Activated CD4-positive, alpha-beta T cell treated with anti-CD3 and anti-CD28 coated beads, Interleukin-2, amount 50 U/mL, for 24 hours (primary cell): ENCODE data around the gene DNAJC4.
"Not testable (repeated sequence)": the region's sequence is repeated elsewhere in the genome, so short reads cannot be mapped to it uniquely, and the experiment has no call there.

Experiments used
- DNase-seq, 2 donors: peaks; one replicate each; pipeline ENCODE4 v3.0.0-alpha.2; 2020; ENCODE audit warnings: low read depth in 1 of 2, low spot score in 1 of 2

The DNAJC4 gene

GRCh38 chr11:64244966-64245365 lies 14.6 kb downstream of the DNAJC4 start:
- DNase-seq: no peak

GRCh38 chr11:64245401-64245796 lies 15.1 kb downstream of the DNAJC4 start:
- no peak for DNase-seq

GRCh38 chr11:64245797-64246620 lies 15.7 kb downstream of the DNAJC4 start:
- DNase-seq: peak; percentile 58 to 76

- not testable (repeated sequence) for DNase-seq
Observed at GRCh38 chr11:64246621-64246870, 16.2 kb downstream of the DNAJC4 start.

- peak; percentile 59 to 71 for DNase-seq
Observed at GRCh38 chr11:64246871-64247728, 16.8 kb downstream of the DNAJC4 start, which contains the start of gene PPP1R14B. PPP1R14B (minus strand) TSS chr11:64246943; CDS start chr11:64246673, 270 bp downstream.

GRCh38 chr11:64247729-64248531 lies 17.6 kb downstream of the DNAJC4 start:
- no peak for DNase-seq

- no peak for DNase-seq
Observed at GRCh38 chr11:64248578-64248977, 18.2 kb downstream of the DNAJC4 start.

- no peak for DNase-seq
Observed at GRCh38 chr11:64249038-64249437, 18.7 kb downstream of the DNAJC4 start.

- DNase-seq: no peak
Observed at GRCh38 chr11:64249563-64250414, 19.4 kb downstream of the DNAJC4 start.

- no peak for DNase-seq
Observed at GRCh38 chr11:64250415-64251015, 20.2 kb downstream of the DNAJC4 start.

GRCh38 chr11:64251016-64251752 lies 20.8 kb downstream of the DNAJC4 start, which contains the start of gene PLCB3:
PLCB3 (plus strand) TSS chr11:64251530; CDS start chr11:64251650, 120 bp downstream.
- DNase-seq: peak; percentile 39 to 50

- DNase-seq: no peak
Observed at GRCh38 chr11:64251753-64252002, 21.3 kb downstream of the DNAJC4 start.

GRCh38 chr11:64252003-64252872 lies 21.9 kb downstream of the DNAJC4 start:
- DNase-seq: no peak

- no peak for DNase-seq
Observed at GRCh38 chr11:64253043-64253442, 22.7 kb downstream of the DNAJC4 start.

GRCh38 chr11:64253481-64253880 lies 23.1 kb downstream of the DNAJC4 start:
- no peak for DNase-seq

GRCh38 chr11:64254326-64254725 lies 24.0 kb downstream of the DNAJC4 start:
- no peak for DNase-seq

GRCh38 chr11:64255135-64256128 lies 25.1 kb downstream of the DNAJC4 start:
- DNase-seq: no peak
